ENCODE data around the gene USP34. TPM values are rescaled to one million over a fixed set of nuclear protein-coding genes. Genes with fewer than 3 reads are reported as not detected.

Gene USP34
- total and polyA plus RNA-seq, 2 donors (not counting 1 experiment from before 2014, with no cell fraction given) = 52.4 to 129 TPM

- peaks cover 23% of the 10 kb centered on the region for H3K79me2 ChIP-seq (ENCODE audit: control insufficient read depth, insufficient read depth, low read length)
- DNase-seq (ENCODE audit: low read depth in 2 of 2) = peak; percentile 89 to 92
- H3K9ac ChIP-seq (ENCODE audit: insufficient read depth, low read length) = peak overlapping the region; percentile 99
- H3K4me2 ChIP-seq (ENCODE audit: extremely low read depth, insufficient read depth, low read length) = peak overlapping the region; percentile 99
- no peaks in the 10 kb centered on the region for H4K20me1 ChIP-seq (ENCODE audit: control insufficient read depth, extremely low read depth, insufficient read depth, low read length)
- H3K4me1 ChIP-seq (ENCODE audit: control insufficient read depth, extremely low read depth, insufficient read depth, low read length) = peaks cover 32% of the 10 kb centered on the region
- H3K9me3 ChIP-seq (ENCODE audit: control insufficient read depth, insufficient read depth, low read depth, low read length) = no peaks in the 10 kb centered on the region
- TF ChIP-seq CTCF (conservative IDR thresholded peaks at IDR 0.05 in 1 of 2, IDR thresholded peaks at IDR 0.05 in 1 of 2; ENCODE audit: low read depth in 1 of 2, low read length in 2 of 2) = no peak
- no peak for TF ChIP-seq EZH2 (IDR thresholded peaks at IDR 0.05; ENCODE audit: low read length, missing control alignments)
- peaks cover 5% of the 10 kb centered on the region for H3K36me3 ChIP-seq (ENCODE audit: control insufficient read depth, insufficient read depth, low read length)
- H3K4me3 ChIP-seq (replicated peaks in 1 of 4; ENCODE audit: control extremely low read depth in 1 of 4, insufficient read depth in 1 of 4, low read depth in 3 of 4, low read length in 4 of 4) = peak overlapping the region; percentile 72 to 87 (median 80)
- H3K27ac ChIP-seq (ENCODE audit: insufficient read depth, low read length) = peak overlapping the region; percentile 98
- H2AFZ ChIP-seq (ENCODE audit: low read length) = peak overlapping the region; percentile 94
- no peaks in the 10 kb centered on the region for H3K27me3 ChIP-seq (ENCODE audit: control insufficient read depth, insufficient read depth, low read length)
These were observed 293.8 kb downstream of the USP34 start for GRCh38 chr2:61176755-61177726.

GRCh38 chr2:61175036-61175435, 295.9 kb downstream of the USP34 start:
- H3K4me2 ChIP-seq (ENCODE audit: extremely low read depth, insufficient read depth, low read length) = no peak overlapping the region
- H3K9me3 ChIP-seq (ENCODE audit: control insufficient read depth, insufficient read depth, low read depth, low read length) = no peaks in the 10 kb centered on the region
- no peaks in the 10 kb centered on the region for H3K36me3 ChIP-seq (ENCODE audit: control insufficient read depth, insufficient read depth, low read length)
- no peak overlapping the region for H3K9ac ChIP-seq (ENCODE audit: insufficient read depth, low read length)
- TF ChIP-seq CTCF (conservative IDR thresholded peaks at IDR 0.05 in 1 of 2, IDR thresholded peaks at IDR 0.05 in 1 of 2; ENCODE audit: low read depth in 1 of 2, low read length in 2 of 2) (no peak), EZH2 (IDR thresholded peaks at IDR 0.05; ENCODE audit: low read length, missing control alignments) (no peak)
- H3K4me1 ChIP-seq (ENCODE audit: control insufficient read depth, extremely low read depth, insufficient read depth, low read length) = peaks cover 25% of the 10 kb centered on the region
- no peak for DNase-seq (ENCODE audit: low read depth in 2 of 2)
- no peak overlapping the region for H3K27ac ChIP-seq (ENCODE audit: insufficient read depth, low read length)
- H3K79me2 ChIP-seq (ENCODE audit: control insufficient read depth, insufficient read depth, low read length) = peaks cover 14% of the 10 kb centered on the region
- H4K20me1 ChIP-seq (ENCODE audit: control insufficient read depth, extremely low read depth, insufficient read depth, low read length) = no peaks in the 10 kb centered on the region
- no peak overlapping the region for H3K4me3 ChIP-seq (replicated peaks in 1 of 4; ENCODE audit: control extremely low read depth in 1 of 4, insufficient read depth in 1 of 4, low read depth in 3 of 4, low read length in 4 of 4)
- no peaks in the 10 kb centered on the region for H3K27me3 ChIP-seq (ENCODE audit: control insufficient read depth, insufficient read depth, low read length)
- no peak overlapping the region for H2AFZ ChIP-seq (ENCODE audit: low read length)

GRCh38 chr2:61173116-61173515, 297.8 kb downstream of the USP34 start:
- H3K27ac ChIP-seq (ENCODE audit: insufficient read depth, low read length) = no peak overlapping the region
- H3K79me2 ChIP-seq (ENCODE audit: control insufficient read depth, insufficient read depth, low read length) = peaks cover 5% of the 10 kb centered on the region
- no peaks in the 10 kb centered on the region for H3K27me3 ChIP-seq (ENCODE audit: control insufficient read depth, insufficient read depth, low read length)
- no peak overlapping the region for H3K4me3 ChIP-seq (replicated peaks in 1 of 4; ENCODE audit: control extremely low read depth in 1 of 4, insufficient read depth in 1 of 4, low read depth in 3 of 4, low read length in 4 of 4)
- H2AFZ ChIP-seq (ENCODE audit: low read length) = no peak overlapping the region
- no peaks in the 10 kb centered on the region for H3K9me3 ChIP-seq (ENCODE audit: control insufficient read depth, insufficient read depth, low read depth, low read length)
- H3K4me2 ChIP-seq (ENCODE audit: extremely low read depth, insufficient read depth, low read length) = no peak overlapping the region
- no peaks in the 10 kb centered on the region for H4K20me1 ChIP-seq (ENCODE audit: control insufficient read depth, extremely low read depth, insufficient read depth, low read length)
- no peak for DNase-seq (ENCODE audit: low read depth in 2 of 2)
- H3K36me3 ChIP-seq (ENCODE audit: control insufficient read depth, insufficient read depth, low read length) = no peaks in the 10 kb centered on the region
- H3K9ac ChIP-seq (ENCODE audit: insufficient read depth, low read length) = no peak overlapping the region
- TF ChIP-seq EZH2 (IDR thresholded peaks at IDR 0.05; ENCODE audit: low read length, missing control alignments) = no peak
- TF ChIP-seq CTCF (conservative IDR thresholded peaks at IDR 0.05 in 1 of 2, IDR thresholded peaks at IDR 0.05 in 1 of 2; ENCODE audit: low read depth in 1 of 2, low read length in 2 of 2) = no peak
- peaks cover 8% of the 10 kb centered on the region for H3K4me1 ChIP-seq (ENCODE audit: control insufficient read depth, extremely low read depth, insufficient read depth, low read length)
